HUES48 (cell line): ENCODE data around the gene GATAD2A.

Source experiments
- H3K27ac ChIP-seq: one replicate; pipeline ENCODE4 v1.7.0; 2013; ENCODE audit warnings: low read depth, low read length, inconsistent platforms
- H3K27me3 ChIP-seq: 2 replicates; pipeline ENCODE4 v1.6.1; 2013; ENCODE audit warnings: mild to moderate bottlenecking, low read length; ENCODE audit not compliant: control insufficient read depth, insufficient read depth
- H3K36me3 ChIP-seq: 2 replicates; pipeline ENCODE4 v1.6.1; 2013; ENCODE audit warnings: low read length; ENCODE audit not compliant: control insufficient read depth, insufficient read depth
- H3K4me1 ChIP-seq: 2 replicates; pipeline ENCODE4 v1.6.1; 2013; ENCODE audit warnings: mild to moderate bottlenecking, low read length; ENCODE audit not compliant: control insufficient read depth, insufficient read depth
- H3K4me3 ChIP-seq: 2 replicates; pipeline ENCODE4 v1.5.1; 2013; ENCODE audit warnings: mild to moderate bottlenecking, low read depth, low read length
- H3K9ac ChIP-seq: 2 replicates; pipeline ENCODE4 v1.6.1; 2013; ENCODE audit warnings: mild to moderate bottlenecking, low read depth, low read length, moderate library complexity
- H3K9me3 ChIP-seq: 2 replicates; pipeline ENCODE4 v1.6.1; 2013; ENCODE audit warnings: low read length; ENCODE audit not compliant: control insufficient read depth, insufficient read depth

Gene GATAD2A

GRCh38 chr19:19475015-19475765 is 69.7 kb downstream of the GATAD2A start:
- Histone ChIP-seq H3K4me1 (peaks cover 27% of the 10 kb centered on the region), H3K4me3 (peak overlapping the region; percentile 31), H3K9ac (peak overlapping the region; percentile 15; the same call in 1 of the 2 replicates), H3K27ac (peak overlapping the region; percentile 77), H3K9me3 (no peaks in the 10 kb centered on the region), H3K36me3 (peaks cover 20% of the 10 kb centered on the region; the same call in 1 of the 2 replicates), H3K27me3 (no peaks in the 10 kb centered on the region)

- H3K9me3 ChIP-seq: no peaks in the 10 kb centered on the region
- no peaks in the 10 kb centered on the region for H3K27me3 ChIP-seq
- H3K9ac ChIP-seq: no peak overlapping the region
- peak overlapping the region; percentile 77 for H3K27ac ChIP-seq
- peaks cover 27% of the 10 kb centered on the region; the same call in 1 of the 2 replicates for H3K36me3 ChIP-seq
- peaks cover 27% of the 10 kb centered on the region for H3K4me1 ChIP-seq
- H3K4me3 ChIP-seq: peak overlapping the region; percentile 31
Measured at GRCh38 chr19:19475849-19476828, 70.7 kb downstream of the GATAD2A start.

GRCh38 chr19:19477705-19478383 is 72.4 kb downstream of the GATAD2A start:
- peaks cover 27% of the 10 kb centered on the region for H3K4me1 ChIP-seq
- H3K9me3 ChIP-seq: no peaks in the 10 kb centered on the region
- H3K36me3 ChIP-seq: peaks cover 23% of the 10 kb centered on the region; the same call in 1 of the 2 replicates
- H3K27me3 ChIP-seq: no peaks in the 10 kb centered on the region
- no peak overlapping the region for H3K4me3 ChIP-seq
- H3K9ac ChIP-seq: no peak overlapping the region
- no peak overlapping the region for H3K27ac ChIP-seq

GRCh38 chr19:19480688-19481087 is 75.2 kb downstream of the GATAD2A start:
- H3K9me3 ChIP-seq: no peaks in the 10 kb centered on the region
- no peak overlapping the region for H3K4me3 ChIP-seq
- H3K9ac ChIP-seq: no peak overlapping the region
- H3K27me3 ChIP-seq: no peaks in the 10 kb centered on the region
- H3K4me1 ChIP-seq: peaks cover 19% of the 10 kb centered on the region
- H3K36me3 ChIP-seq: peaks cover 17% of the 10 kb centered on the region; the same call in 1 of the 2 replicates
- H3K27ac ChIP-seq: no peak overlapping the region

GRCh38 chr19:19482809-19483596 is 77.5 kb downstream of the GATAD2A start:
- no peak overlapping the region for H3K9ac ChIP-seq
- peak overlapping the region; percentile 9 for H3K27ac ChIP-seq
- H3K27me3 ChIP-seq: no peaks in the 10 kb centered on the region
- no peaks in the 10 kb centered on the region for H3K9me3 ChIP-seq
- H3K4me3 ChIP-seq: no peak overlapping the region
- peaks cover 17% of the 10 kb centered on the region; the same call in 1 of the 2 replicates for H3K36me3 ChIP-seq
- H3K4me1 ChIP-seq: peaks cover 15% of the 10 kb centered on the region

GRCh38 chr19:19485161-19485997 is 79.9 kb downstream of the GATAD2A start:
- no peaks in the 10 kb centered on the region for H3K9me3 ChIP-seq
- no peaks in the 10 kb centered on the region for H3K27me3 ChIP-seq
- H3K36me3 ChIP-seq: peaks cover 5% of the 10 kb centered on the region; the same call in 1 of the 2 replicates
- H3K4me1 ChIP-seq: peaks cover 35% of the 10 kb centered on the region
- H3K27ac ChIP-seq: no peak overlapping the region
- no peak overlapping the region for H3K9ac ChIP-seq
- no peak overlapping the region for H3K4me3 ChIP-seq

- Histone ChIP-seq H3K9ac (no peak overlapping the region), H3K9me3 (no peaks in the 10 kb centered on the region), H3K27me3 (no peaks in the 10 kb centered on the region), H3K4me3 (no peak overlapping the region), H3K36me3 (peaks cover 3% of the 10 kb centered on the region), H3K4me1 (peaks cover 35% of the 10 kb centered on the region), H3K27ac (no peak overlapping the region)
Measured at GRCh38 chr19:19485998-19486290, 80.5 kb downstream of the GATAD2A start.

- Histone ChIP-seq H3K4me3 (no peak overlapping the region), H3K36me3 (peaks cover 7% of the 10 kb centered on the region), H3K4me1 (peaks cover 35% of the 10 kb centered on the region), H3K9me3 (no peaks in the 10 kb centered on the region), H3K27ac (no peak overlapping the region), H3K9ac (no peak overlapping the region), H3K27me3 (no peaks in the 10 kb centered on the region)
Measured at GRCh38 chr19:19486343-19487076, 81.0 kb downstream of the GATAD2A start.

GRCh38 chr19:19487077-19487949 is 81.8 kb downstream of the GATAD2A start:
- H3K4me3 ChIP-seq: no peak overlapping the region
- peaks cover 35% of the 10 kb centered on the region for H3K4me1 ChIP-seq
- peaks cover 13% of the 10 kb centered on the region for H3K36me3 ChIP-seq
- no peak overlapping the region for H3K9ac ChIP-seq
- H3K9me3 ChIP-seq: no peaks in the 10 kb centered on the region
- no peaks in the 10 kb centered on the region for H3K27me3 ChIP-seq
- H3K27ac ChIP-seq: peak overlapping the region; percentile 95
